Measurements from ENCODE around the gene MGAT4B. TPM values are rescaled to one million over a fixed set of nuclear protein-coding genes. Genes with fewer than 3 reads are reported as not detected.

The MGAT4B gene
- 36.9 and 47.1 TPM in 2 replicates for total RNA-seq (2014; rRNA removed; shearing (Covaris generic); ENCODE audit: low replicate concordance)

DNA sequence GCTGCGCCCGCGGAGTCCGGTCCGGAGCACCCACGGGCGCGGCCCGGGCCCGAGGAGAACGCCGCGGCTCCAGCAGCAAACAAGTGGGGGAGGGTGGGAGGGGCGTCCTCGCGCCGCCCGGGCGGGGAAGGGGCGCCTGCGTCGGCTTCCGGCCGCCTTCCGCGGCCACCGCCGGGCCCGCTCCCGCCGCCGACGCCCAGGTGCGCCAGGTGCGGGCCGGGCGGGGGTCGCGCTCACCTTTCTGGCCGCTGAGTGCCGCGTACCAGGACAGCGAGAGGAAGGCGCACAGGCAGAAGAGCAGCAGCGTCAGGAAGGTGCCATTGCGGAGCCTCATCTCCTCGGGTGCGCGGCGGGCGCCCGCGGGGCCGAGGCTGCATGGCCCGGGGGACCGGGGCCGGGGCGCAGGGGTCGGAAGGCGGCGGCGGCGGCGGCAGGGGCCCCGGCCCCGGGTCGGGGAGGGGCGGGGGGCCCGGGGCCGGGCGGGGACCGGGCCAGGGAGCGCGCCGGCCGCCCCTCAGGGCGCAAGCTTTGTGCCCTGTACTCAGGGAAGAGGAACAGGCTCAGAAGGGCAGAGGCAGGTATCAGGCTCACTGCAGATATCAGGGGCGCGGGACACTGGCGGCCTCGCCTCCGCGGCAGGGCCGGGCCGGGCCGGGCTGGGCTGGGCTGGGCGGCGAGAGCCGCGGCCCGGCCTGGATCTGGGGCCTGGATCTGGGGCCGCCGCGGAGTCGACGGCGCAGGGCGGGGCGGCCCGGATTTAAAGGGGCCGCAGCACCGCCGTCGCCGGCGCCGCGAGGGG is at the start of gene MGAT4B:
MGAT4B (minus strand) TSS at position 617 of the 799 bp plus-strand sequence; CDS start at position 334, 283 bp downstream.
- H3K79me2 ChIP-seq (ENCODE audit: low read length), result peaks cover 16% of the 10 kb centered on the region
- peak within 1 kb of the TSS; percentile 54 for H3K27ac ChIP-seq (ENCODE audit: low read length)

DNA sequence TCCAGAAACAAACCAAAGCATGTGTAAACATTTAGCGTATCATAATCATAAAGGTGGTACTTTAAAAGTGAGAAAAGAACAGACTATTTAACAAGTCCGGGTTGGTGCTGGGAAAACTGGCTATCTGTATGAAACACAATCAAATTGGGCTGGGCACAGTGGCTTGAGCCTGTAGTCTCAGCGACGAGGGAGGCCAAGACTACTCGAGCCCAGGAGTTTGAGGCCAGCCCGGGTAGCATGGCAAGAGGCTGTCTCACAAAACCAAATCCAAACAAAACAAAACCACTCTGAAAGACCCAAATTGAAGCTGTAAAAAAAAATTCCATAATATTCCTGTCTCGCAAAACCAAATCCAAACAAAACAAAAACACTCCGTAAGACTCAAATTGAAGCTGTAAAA is 47.7 kb upstream of the MGAT4B start:
- Histone ChIP-seq H3K27ac (ENCODE audit: low read length) (no peak overlapping the region), H3K4me3 (ENCODE audit: low read length) (no peak overlapping the region), H3K9me2 (replicated peaks; ENCODE audit: insufficient read depth, low read length) (no peaks in the 10 kb centered on the region), H3K27me3 (ENCODE audit: low read length) (no peaks in the 10 kb centered on the region), H4K20me1 (ENCODE audit: insufficient read depth, low read depth, low read length) (no peaks in the 10 kb centered on the region), H3K9ac (ENCODE audit: low read length) (no peak overlapping the region), H3K4me2 (ENCODE audit: low read depth, low read length, poor library complexity, severe bottlenecking) (no peak overlapping the region), H2AFZ (ENCODE audit: low read length) (no peak overlapping the region), H3K9me3 (ENCODE audit: low read length) (no peaks in the 10 kb centered on the region), H3K36me3 (ENCODE audit: insufficient read depth, low read length) (peaks cover 26% of the 10 kb centered on the region), H3K4me1 (ENCODE audit: low read length) (peaks cover 31% of the 10 kb centered on the region), H3K79me2 (ENCODE audit: low read length) (peaks cover 51% of the 10 kb centered on the region)
- no peak for DNase-seq

More for the DNA sequence above, at the start of gene MGAT4B:
- Histone ChIP-seq H3K9me3 (ENCODE audit: low read length) (no peaks in the 10 kb centered on the region), H3K4me1 (ENCODE audit: low read length) (peaks cover 30% of the 10 kb centered on the region), H2AFZ (ENCODE audit: low read length) (peak within 1 kb of the TSS; percentile 71), H4K20me1 (ENCODE audit: insufficient read depth, low read depth, low read length) (peaks cover 9% of the 10 kb centered on the region; the same call in 1 of the 2 replicates), H3K4me2 (ENCODE audit: low read depth, low read length, poor library complexity, severe bottlenecking) (peak within 1 kb of the TSS; percentile 81), H3K27me3 (ENCODE audit: low read length) (no peaks in the 10 kb centered on the region), H3K36me3 (ENCODE audit: insufficient read depth, low read length) (no peaks in the 10 kb centered on the region; the same call in 1 of the 2 replicates), H3K9ac (ENCODE audit: low read length) (peak within 1 kb of the TSS; percentile 95), H3K9me2 (replicated peaks; ENCODE audit: insufficient read depth, low read length) (no peaks in the 10 kb centered on the region), H3K4me3 (ENCODE audit: low read length) (peak within 1 kb of the TSS; percentile 89)
- DNase-seq, result peak; percentile 91

DNA sequence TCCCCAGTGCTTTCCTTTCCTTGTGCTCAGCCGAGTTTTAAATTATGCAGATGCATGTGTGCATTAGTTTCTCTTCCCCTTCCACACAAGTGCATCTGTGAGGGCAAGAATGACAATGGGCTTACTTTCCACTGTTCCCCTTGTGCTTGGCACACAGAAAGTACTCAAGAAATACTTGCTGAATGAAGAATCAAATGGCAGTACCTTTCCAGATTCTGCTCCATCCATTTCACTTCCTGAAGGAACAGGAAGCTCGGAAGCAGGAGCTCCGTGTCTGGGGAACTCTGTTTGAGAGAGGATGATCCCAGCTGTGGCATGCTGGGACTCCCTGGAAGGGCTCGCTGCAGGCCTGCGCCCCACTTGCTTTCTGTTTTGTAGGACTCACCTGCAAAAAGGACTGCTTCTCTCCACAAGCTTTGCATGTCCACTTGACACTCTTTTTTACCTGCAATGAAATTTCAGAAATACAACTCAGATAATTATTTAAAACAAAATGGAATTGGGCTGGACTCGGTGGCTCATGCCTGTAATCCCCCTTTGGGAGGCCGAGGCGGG is 46.4 kb upstream of the MGAT4B start:
- Histone ChIP-seq H3K79me2 (ENCODE audit: low read length) (peaks cover 47% of the 10 kb centered on the region), H3K36me3 (ENCODE audit: insufficient read depth, low read length) (peaks cover 33% of the 10 kb centered on the region), H2AFZ (ENCODE audit: low read length) (no peak overlapping the region), H3K27ac (ENCODE audit: low read length) (peak overlapping the region; percentile 74), H3K9ac (ENCODE audit: low read length) (peak overlapping the region; percentile 51), H3K4me3 (ENCODE audit: low read length) (peak overlapping the region; percentile 19; the same call in 1 of the 2 replicates), H3K4me1 (ENCODE audit: low read length) (peaks cover 29% of the 10 kb centered on the region), H3K9me2 (replicated peaks; ENCODE audit: insufficient read depth, low read length) (no peaks in the 10 kb centered on the region), H3K4me2 (ENCODE audit: low read depth, low read length, poor library complexity, severe bottlenecking) (peak overlapping the region; percentile 47), H4K20me1 (ENCODE audit: insufficient read depth, low read depth, low read length) (no peaks in the 10 kb centered on the region), H3K9me3 (ENCODE audit: low read length) (no peaks in the 10 kb centered on the region), H3K27me3 (ENCODE audit: low read length) (no peaks in the 10 kb centered on the region)
- peak; percentile 83 for DNase-seq

DNA sequence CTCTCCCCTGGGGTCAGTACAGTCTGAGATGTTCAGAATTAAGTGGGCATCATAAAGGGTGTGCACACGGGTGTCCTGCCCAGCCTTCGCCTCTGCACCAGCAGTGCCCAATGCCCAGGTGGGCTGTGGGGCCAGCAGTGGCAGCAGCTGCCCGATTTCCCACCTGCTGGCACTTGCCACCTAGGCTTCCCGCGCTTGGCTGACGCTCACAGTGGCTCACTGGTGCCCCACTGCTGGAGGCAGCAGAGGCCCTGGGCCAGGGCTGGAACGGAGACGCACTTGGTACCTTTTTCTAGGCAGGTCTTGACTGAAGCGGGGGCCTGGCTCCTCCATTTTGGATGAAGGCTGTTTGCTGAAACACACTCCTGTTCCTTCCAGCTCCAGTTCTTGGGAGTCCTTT is 35.0 kb upstream of the MGAT4B start:
- Histone ChIP-seq H4K20me1 (ENCODE audit: insufficient read depth, low read depth, low read length) (no peaks in the 10 kb centered on the region), H3K9me3 (ENCODE audit: low read length) (no peaks in the 10 kb centered on the region; the same call in 1 of the 2 replicates), H3K4me2 (ENCODE audit: low read depth, low read length, poor library complexity, severe bottlenecking) (no peak overlapping the region), H3K36me3 (ENCODE audit: insufficient read depth, low read length) (peaks cover 20% of the 10 kb centered on the region), H3K4me1 (ENCODE audit: low read length) (no peaks in the 10 kb centered on the region), H3K27me3 (ENCODE audit: low read length) (no peaks in the 10 kb centered on the region), H3K27ac (ENCODE audit: low read length) (no peak overlapping the region), H3K9me2 (replicated peaks; ENCODE audit: insufficient read depth, low read length) (no peaks in the 10 kb centered on the region), H3K4me3 (ENCODE audit: low read length) (no peak overlapping the region), H3K9ac (ENCODE audit: low read length) (no peak overlapping the region), H3K79me2 (ENCODE audit: low read length) (no peaks in the 10 kb centered on the region), H2AFZ (ENCODE audit: low read length) (no peak overlapping the region)
- DNase-seq, result no peak

DNA sequence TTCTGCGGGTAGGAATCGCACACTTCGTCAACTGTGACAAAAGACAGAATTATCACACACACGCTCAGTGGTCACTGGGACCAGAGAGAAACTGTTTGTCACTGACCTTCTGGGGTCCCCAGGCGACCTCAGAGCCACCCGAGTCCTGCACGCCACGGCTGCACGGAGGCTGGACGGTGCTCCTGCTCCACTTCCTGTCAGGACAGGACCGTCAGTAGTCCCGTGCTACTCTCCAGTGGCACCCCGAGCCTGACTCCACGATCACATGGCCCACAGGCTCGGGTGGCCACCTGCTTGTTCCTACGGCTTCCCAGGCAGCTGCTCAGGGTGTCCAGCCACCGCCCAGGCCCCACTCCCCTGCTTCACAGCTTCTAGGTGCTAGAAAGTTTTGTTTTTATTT is 34.1 kb upstream of the MGAT4B start:
- Histone ChIP-seq H3K4me2 (ENCODE audit: low read depth, low read length, poor library complexity, severe bottlenecking) (no peak overlapping the region), H2AFZ (ENCODE audit: low read length) (no peak overlapping the region), H3K9ac (ENCODE audit: low read length) (no peak overlapping the region), H3K27ac (ENCODE audit: low read length) (no peak overlapping the region), H4K20me1 (ENCODE audit: insufficient read depth, low read depth, low read length) (no peaks in the 10 kb centered on the region), H3K79me2 (ENCODE audit: low read length) (no peaks in the 10 kb centered on the region), H3K9me2 (replicated peaks; ENCODE audit: insufficient read depth, low read length) (no peaks in the 10 kb centered on the region), H3K9me3 (ENCODE audit: low read length) (no peaks in the 10 kb centered on the region), H3K4me1 (ENCODE audit: low read length) (no peaks in the 10 kb centered on the region), H3K36me3 (ENCODE audit: insufficient read depth, low read length) (peaks cover 12% of the 10 kb centered on the region), H3K4me3 (ENCODE audit: low read length) (no peak overlapping the region), H3K27me3 (ENCODE audit: low read length) (no peaks in the 10 kb centered on the region)
- no peak for DNase-seq

DNA sequence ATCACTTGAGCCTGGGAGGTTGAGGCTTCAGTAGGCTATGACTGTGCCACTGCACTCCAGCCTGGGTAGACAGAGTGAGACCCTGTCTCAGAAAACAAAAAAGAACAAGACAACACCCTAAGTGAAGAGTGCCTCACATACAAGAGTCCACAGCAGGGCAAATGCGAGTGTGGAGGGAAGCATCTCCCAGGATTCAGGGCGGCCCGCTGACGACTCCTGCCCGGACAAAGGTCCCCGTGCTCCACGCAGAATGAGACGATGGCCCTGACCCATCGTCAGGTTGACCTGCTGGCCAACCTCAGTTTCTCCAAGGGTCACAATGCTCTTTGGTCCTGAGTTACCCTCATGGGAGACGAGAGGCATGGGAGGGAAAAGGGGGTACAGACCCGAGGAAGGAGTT is 33.7 kb upstream of the MGAT4B start:
- no peak overlapping the region for H3K4me2 ChIP-seq (ENCODE audit: low read depth, low read length, poor library complexity, severe bottlenecking)
- no peak overlapping the region for H3K4me3 ChIP-seq (ENCODE audit: low read length)
- H3K27me3 ChIP-seq (ENCODE audit: low read length), result no peaks in the 10 kb centered on the region
- H3K4me1 ChIP-seq (ENCODE audit: low read length), result no peaks in the 10 kb centered on the region
- H3K79me2 ChIP-seq (ENCODE audit: low read length), result no peaks in the 10 kb centered on the region
- no peak overlapping the region for H2AFZ ChIP-seq (ENCODE audit: low read length)
- H3K27ac ChIP-seq (ENCODE audit: low read length), result no peak overlapping the region
- H3K9me3 ChIP-seq (ENCODE audit: low read length), result no peaks in the 10 kb centered on the region
- H3K9ac ChIP-seq (ENCODE audit: low read length), result no peak overlapping the region
- no peaks in the 10 kb centered on the region for H4K20me1 ChIP-seq (ENCODE audit: insufficient read depth, low read depth, low read length)
- peaks cover 11% of the 10 kb centered on the region; the same call in 1 of the 2 replicates for H3K36me3 ChIP-seq (ENCODE audit: insufficient read depth, low read length)
- H3K9me2 ChIP-seq (replicated peaks; ENCODE audit: insufficient read depth, low read length), result no peaks in the 10 kb centered on the region
- DNase-seq, result no peak

DNA sequence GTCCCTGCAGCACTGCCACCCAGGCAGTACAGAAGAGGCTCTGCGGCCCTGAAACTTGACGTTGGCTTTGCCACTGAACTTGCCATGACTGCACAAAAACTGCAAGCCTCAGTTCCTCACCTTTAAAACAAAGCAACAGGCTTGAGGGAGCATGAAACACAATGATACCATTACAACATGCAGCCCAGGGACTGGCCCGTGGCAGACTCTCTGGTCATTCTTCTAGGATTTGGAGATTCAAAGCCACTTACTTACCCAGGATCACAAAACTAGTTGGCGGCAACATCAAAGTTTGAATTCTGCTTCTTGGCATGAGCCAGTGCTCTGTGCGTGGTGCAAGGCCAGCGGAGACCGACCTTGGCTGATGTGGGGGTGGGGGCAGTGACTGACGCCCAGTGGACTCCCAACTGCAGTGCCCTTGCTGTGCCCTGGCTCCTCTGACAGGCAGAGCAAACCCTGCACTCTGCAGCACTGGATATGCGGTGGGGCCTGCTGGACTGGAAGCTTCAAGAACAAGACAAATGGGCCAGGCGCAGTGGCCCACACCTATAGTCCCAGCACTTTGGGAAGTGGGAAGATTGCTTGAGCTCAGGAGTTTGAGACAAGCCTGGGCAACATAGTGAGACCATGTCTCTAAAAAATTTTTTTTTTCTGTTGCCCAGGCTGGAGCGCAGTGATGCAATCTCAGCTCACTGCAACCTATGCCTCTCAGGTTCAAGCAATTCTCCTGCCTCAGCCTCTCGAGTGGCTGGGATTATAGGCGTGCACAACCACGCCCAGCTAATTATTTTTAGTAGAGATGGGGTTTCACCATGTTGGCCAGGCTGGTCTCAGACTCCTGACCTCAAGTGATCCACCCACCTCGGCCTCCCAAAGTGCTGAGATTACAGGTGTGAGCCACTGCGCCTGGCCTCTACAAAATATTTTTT is 32.9 kb upstream of the MGAT4B start:
- no peaks in the 10 kb centered on the region for H3K4me1 ChIP-seq (ENCODE audit: low read length)
- no peak overlapping the region for H2AFZ ChIP-seq (ENCODE audit: low read length)
- H3K27ac ChIP-seq (ENCODE audit: low read length), result no peak overlapping the region
- no peak overlapping the region for H3K4me2 ChIP-seq (ENCODE audit: low read depth, low read length, poor library complexity, severe bottlenecking)
- H3K9me3 ChIP-seq (ENCODE audit: low read length), result no peaks in the 10 kb centered on the region
- no peak overlapping the region for H3K9ac ChIP-seq (ENCODE audit: low read length)
- H4K20me1 ChIP-seq (ENCODE audit: insufficient read depth, low read depth, low read length), result no peaks in the 10 kb centered on the region
- H3K27me3 ChIP-seq (ENCODE audit: low read length), result no peaks in the 10 kb centered on the region
- no peaks in the 10 kb centered on the region for H3K79me2 ChIP-seq (ENCODE audit: low read length)
- H3K36me3 ChIP-seq (ENCODE audit: insufficient read depth, low read length), result peaks cover 11% of the 10 kb centered on the region; the same call in 1 of the 2 replicates
- H3K9me2 ChIP-seq (replicated peaks; ENCODE audit: insufficient read depth, low read length), result no peaks in the 10 kb centered on the region
- H3K4me3 ChIP-seq (ENCODE audit: low read length), result no peak overlapping the region
- DNase-seq, result no peak

Data from Karpas-422 (cell line).